ENCODE measurements around the gene MXD4.

The MXD4 gene

GRCh38 chr4:2253160-2254084 is 8.5 kb downstream of the MXD4 start:
- ChIA-PET CTCF (interaction anchor here (0.6 kb wide), 1 partner anchor 12 kb away, joined by 3 read pairs; the partner anchor contains the start of genes HAUS3 and POLN), POLR2A (no interaction called here)
- DNase-seq, result no peak
- Histone ChIP-seq H3K36me3 (ENCODE audit: control insufficient read depth in 4 of 4, insufficient read depth in 4 of 4, low read length in 3 of 4) (peaks cover 9 to 98% (median 35%) of the 10 kb centered on the region in 4 experiments), H3K4me1 (ENCODE audit: control extremely low read depth in 1 of 4, control insufficient read depth in 4 of 4, insufficient read depth in 4 of 4, low read length in 3 of 4) (peaks cover 0 to 3% (median 0%) of the 10 kb centered on the region in 4 experiments), H3K27me3 (replicated peaks in 2 of 5; ENCODE audit: control insufficient read depth in 4 of 5, insufficient read depth in 5 of 5, low read length in 4 of 5) (no peaks in the 10 kb centered on the region), H3K9me3 (ENCODE audit: control extremely low read depth in 1 of 5, control insufficient read depth in 4 of 5, insufficient read depth in 2 of 5, low read depth in 1 of 5, low read length in 4 of 5) (no peaks in the 10 kb centered on the region), H3K27ac (ENCODE audit: insufficient read depth in 1 of 2, low read depth in 1 of 2, low read length in 2 of 2, poor library complexity in 1 of 2, severe bottlenecking in 2 of 2) (no peak overlapping the region), H3K4me3 (ENCODE audit: control insufficient read depth in 1 of 7, extremely low read depth in 1 of 7, insufficient read depth in 4 of 7, low read depth in 2 of 7, low read length in 6 of 7) (no peak overlapping the region)
- WGBS (ENCODE audit: insufficient coverage), result 95% methylated on average over 22 of the region's 32 CpGs

GRCh38 chr4:2252530-2253091 is 9.3 kb downstream of the MXD4 start:
- CTCF ChIA-PET, result interaction anchor here (0.6 kb wide), 1 partner anchor 11 kb away, joined by 3 read pairs; the partner anchor contains the start of genes HAUS3 and POLN
- Histone ChIP-seq H3K4me1 (ENCODE audit: control extremely low read depth in 1 of 4, control insufficient read depth in 4 of 4, insufficient read depth in 4 of 4, low read length in 3 of 4) (peaks cover 0 to 3% (median 0%) of the 10 kb centered on the region in 4 experiments), H3K4me3 (ENCODE audit: control insufficient read depth in 1 of 7, extremely low read depth in 1 of 7, insufficient read depth in 4 of 7, low read depth in 2 of 7, low read length in 6 of 7) (no peak overlapping the region), H3K36me3 (ENCODE audit: control insufficient read depth in 4 of 4, insufficient read depth in 4 of 4, low read length in 3 of 4) (peaks cover 7 to 97% (median 36%) of the 10 kb centered on the region in 4 experiments), H3K27ac (ENCODE audit: insufficient read depth in 1 of 2, low read depth in 1 of 2, low read length in 2 of 2, poor library complexity in 1 of 2, severe bottlenecking in 2 of 2) (no peak overlapping the region), H3K27me3 (replicated peaks in 2 of 5; ENCODE audit: control insufficient read depth in 4 of 5, insufficient read depth in 5 of 5, low read length in 4 of 5) (no peaks in the 10 kb centered on the region), H3K9me3 (ENCODE audit: control extremely low read depth in 1 of 5, control insufficient read depth in 4 of 5, insufficient read depth in 2 of 5, low read depth in 1 of 5, low read length in 4 of 5) (no peaks in the 10 kb centered on the region)
- POLR2A ChIA-PET, result no interaction called here
- DNase-seq, result no peak
- WGBS (ENCODE audit: insufficient coverage), result 98% methylated on average over 5 of the region's 12 CpGs

GRCh38 chr4:2251795-2252529 is 9.9 kb downstream of the MXD4 start:
- no peak for DNase-seq
- Histone ChIP-seq H3K9me3 (ENCODE audit: control extremely low read depth in 1 of 5, control insufficient read depth in 4 of 5, insufficient read depth in 2 of 5, low read depth in 1 of 5, low read length in 4 of 5) (no peaks in the 10 kb centered on the region), H3K4me1 (ENCODE audit: control extremely low read depth in 1 of 4, control insufficient read depth in 4 of 4, insufficient read depth in 4 of 4, low read length in 3 of 4) (no peaks in the 10 kb centered on the region), H3K4me3 (ENCODE audit: control insufficient read depth in 1 of 7, extremely low read depth in 1 of 7, insufficient read depth in 4 of 7, low read depth in 2 of 7, low read length in 6 of 7) (no peak overlapping the region), H3K27me3 (replicated peaks in 2 of 5; ENCODE audit: control insufficient read depth in 4 of 5, insufficient read depth in 5 of 5, low read length in 4 of 5) (no peaks in the 10 kb centered on the region), H3K36me3 (ENCODE audit: control insufficient read depth in 4 of 4, insufficient read depth in 4 of 4, low read length in 3 of 4) (peaks cover 5 to 96% (median 34%) of the 10 kb centered on the region in 4 experiments), H3K27ac (ENCODE audit: insufficient read depth in 1 of 2, low read depth in 1 of 2, low read length in 2 of 2, poor library complexity in 1 of 2, severe bottlenecking in 2 of 2) (no peak overlapping the region)
- POLR2A ChIA-PET, result no interaction called here
- 97% methylated on average over 13 of the region's 16 CpGs for WGBS (ENCODE audit: insufficient coverage)
- CTCF ChIA-PET, result interaction anchor here (1.1 kb wide), 1 partner anchor 102 kb away, joined by 3 read pairs; no protein-coding TSS in a partner anchor

- DNase-seq, result no peak
- Histone ChIP-seq H3K27ac (ENCODE audit: insufficient read depth in 1 of 2, low read depth in 1 of 2, low read length in 2 of 2, poor library complexity in 1 of 2, severe bottlenecking in 2 of 2) (no peak overlapping the region), H3K9me3 (ENCODE audit: control extremely low read depth in 1 of 5, control insufficient read depth in 4 of 5, insufficient read depth in 2 of 5, low read depth in 1 of 5, low read length in 4 of 5) (no peaks in the 10 kb centered on the region), H3K36me3 (ENCODE audit: control insufficient read depth in 4 of 4, insufficient read depth in 4 of 4, low read length in 3 of 4) (peaks cover 5 to 89% (median 34%) of the 10 kb centered on the region in 4 experiments), H3K4me3 (ENCODE audit: control insufficient read depth in 1 of 7, extremely low read depth in 1 of 7, insufficient read depth in 4 of 7, low read depth in 2 of 7, low read length in 6 of 7) (no peak overlapping the region), H3K27me3 (replicated peaks in 2 of 5; ENCODE audit: control insufficient read depth in 4 of 5, insufficient read depth in 5 of 5, low read length in 4 of 5) (no peaks in the 10 kb centered on the region), H3K4me1 (ENCODE audit: control extremely low read depth in 1 of 4, control insufficient read depth in 4 of 4, insufficient read depth in 4 of 4, low read length in 3 of 4) (no peaks in the 10 kb centered on the region)
- POLR2A ChIA-PET, result interaction anchor here (1.4 kb wide), 1 partner anchor 9 kb away, joined by 4 read pairs; the partner anchor contains the start of genes HAUS3 and POLN
- CTCF ChIA-PET, result interaction anchor here (1.1 kb wide), 1 partner anchor 103 kb away, joined by 3 read pairs; no protein-coding TSS in a partner anchor
- 96% methylated on average over 24 of the region's 25 CpGs for WGBS (ENCODE audit: insufficient coverage)
Observed at GRCh38 chr4:2251073-2251794, 10.7 kb downstream of the MXD4 start.

- Histone ChIP-seq H3K27me3 (replicated peaks in 2 of 5; ENCODE audit: control insufficient read depth in 4 of 5, insufficient read depth in 5 of 5, low read length in 4 of 5) (no peaks in the 10 kb centered on the region), H3K4me3 (ENCODE audit: control insufficient read depth in 1 of 7, extremely low read depth in 1 of 7, insufficient read depth in 4 of 7, low read depth in 2 of 7, low read length in 6 of 7) (no peak overlapping the region), H3K4me1 (ENCODE audit: control extremely low read depth in 1 of 4, control insufficient read depth in 4 of 4, insufficient read depth in 4 of 4, low read length in 3 of 4) (peaks cover 0 to 7% (median 5%) of the 10 kb centered on the region in 4 experiments), H3K27ac (ENCODE audit: insufficient read depth in 1 of 2, low read depth in 1 of 2, low read length in 2 of 2, poor library complexity in 1 of 2, severe bottlenecking in 2 of 2) (no peak overlapping the region), H3K36me3 (ENCODE audit: control insufficient read depth in 4 of 4, insufficient read depth in 4 of 4, low read length in 3 of 4) (peaks cover 5 to 82% (median 34%) of the 10 kb centered on the region in 4 experiments), H3K9me3 (ENCODE audit: control extremely low read depth in 1 of 5, control insufficient read depth in 4 of 5, insufficient read depth in 2 of 5, low read depth in 1 of 5, low read length in 4 of 5) (no peaks in the 10 kb centered on the region)
- 93% methylated on average over 21 of the region's 30 CpGs for WGBS (ENCODE audit: insufficient coverage)
- DNase-seq, result no peak
- CTCF ChIA-PET, result interaction anchor here (1.1 kb wide), 1 partner anchor 104 kb away, joined by 3 read pairs; no protein-coding TSS in a partner anchor
- POLR2A ChIA-PET, result interaction anchor here (1.4 kb wide), 1 partner anchor 8 kb away, joined by 4 read pairs; the partner anchor contains the start of genes HAUS3 and POLN
Observed at GRCh38 chr4:2250357-2251072, 11.4 kb downstream of the MXD4 start.

Data from common myeloid progenitor, CD34-positive (primary cell).